Spleen (tissue), 11 donors: ENCODE results near the gene KCNJ14. TPM values are rescaled to one million over a fixed set of nuclear protein-coding genes. Genes with fewer than 3 reads are reported as not detected.

Experiments
- DNase-seq: peaks from one replicate; pipeline ENCODE4 v3.0.0-alpha.2; 2020
- H3K27ac ChIP-seq, 8 donors: fragments of 200-600 bp; sonication (generic) in 7 of 8; 1 replicate in 4 of 8; 2 replicates in 4 of 8; pipeline versions ENCODE4 v1.5.0 to v1.8.0; 2016 to 2021; ENCODE audit warnings: inconsistent platforms in 4 of 8, mild to moderate bottlenecking in 4 of 8, moderate library complexity in 1 of 8
- H3K27me3 ChIP-seq, 7 donors: fragments of 200-600 bp; sonication (generic) in 6 of 7; replicated peaks in 1 of 7; 1 replicate in 4 of 7; 2 replicates in 3 of 7; pipeline versions ENCODE4 v1.5.0 to v1.8.0; 2016 to 2021; ENCODE audit warnings: inconsistent platforms in 3 of 7, mild to moderate bottlenecking in 1 of 7
- H3K36me3 ChIP-seq, 6 donors: fragments of 200-600 bp; sonication (generic) in 5 of 6; 1 replicate in 4 of 6; 2 replicates in 2 of 6; pipeline versions ENCODE4 v1.5.0 to v1.8.0; 2016 to 2021; ENCODE audit warnings: inconsistent platforms in 2 of 6
- H3K4me1 ChIP-seq, 6 donors: fragments of 200-600 bp; sonication (generic) in 5 of 6; 1 replicate in 3 of 6; 2 replicates in 3 of 6; pipeline versions ENCODE4 v1.5.0 to v1.8.0; 2016 to 2021; ENCODE audit warnings: inconsistent platforms in 3 of 6
- H3K4me3 ChIP-seq, 8 donors: fragments of 200-600 bp; sonication (generic) in 7 of 8; 1 replicate in 4 of 8; 2 replicates in 4 of 8; pipeline versions ENCODE4 v1.5.0 to v1.8.0; 2016 to 2021; ENCODE audit warnings: inconsistent platforms in 4 of 8, mild to moderate bottlenecking in 4 of 8, moderate library complexity in 2 of 8
- H3K9me3 ChIP-seq, 8 donors: fragments of 200-600 bp; sonication (generic) in 7 of 8; 1 replicate in 4 of 8; 2 replicates in 4 of 8; pipeline versions ENCODE4 v1.5.0 to v1.8.0; 2016 to 2021; ENCODE audit warnings: inconsistent platforms in 4 of 8
- CTCF ChIP-seq, 11 experiments: fragments of 200-600 bp in 7 of 11; fragments of 450-650 bp in 4 of 11; sonication (generic) in 4 of 11; IDR thresholded peaks in 8 of 11; conservative IDR thresholded peaks in 3 of 11; 1 replicate in 7 of 11; 2 replicates in 4 of 11; pipeline versions ENCODE4 v1.4.0 to v1.8.0; 2016 to 2021; ENCODE audit warnings: antibody characterized with exemption in 11 of 11, inconsistent platforms in 4 of 11, mild to moderate bottlenecking in 1 of 11
- POLR2A ChIP-seq, 3 donors: fragments of 450-650 bp; IDR thresholded peaks; one replicate each; pipeline ENCODE4 v1.5.1; 2017; ENCODE audit warnings: antibody characterized with exemption in 3 of 3, mild to moderate bottlenecking in 1 of 3
- POLR2AphosphoS5 ChIP-seq, 3 donors: sonication (generic); formaldehyde crosslinking; IDR thresholded peaks; one replicate each; pipeline ENCODE4 v1.5.1; 2017; ENCODE audit warnings: antibody characterized with exemption in 3 of 3
- WGBS, 5 donors: extraction: QIAGEN DNeasy Blood & Tissue Kit in 3 of 5; methylation state at CpG; one replicate each; pipeline versions ENCODE4 v1.1.5 to v1.1.7; 2013 to 2018; 5-methylcytosine and 5-hydroxymethylcytosine counted together
- intact Hi-C: fragments of 100-400 bp; cut with DNase I; formaldehyde crosslinking; loops from one replicate; pipeline ENCODE4 v1.15.0; 2023; ENCODE audit warnings: low total_unique reads
- polyA plus RNA-seq, 3 donors: library from polyadenylated mRNA; stranded (reverse); fragments of 200-250 nt; gene quantifications; one replicate each; pipeline ENCODE4 v1.2.1, GENCODE V29; 2013
- total RNA-seq, 7 donors: library from RNA; depleted of rRNA in 3 of 7; stranded (reverse); fragments of >200 nt in 3 of 7; fragmentation: NEBNext Ultra II Directional in 4 of 7; extraction: Animal tissue kit (Norgen Biotek cat#: 25700) in 4 of 7; gene quantifications; one replicate each; pipeline versions ENCODE4 v1.1.0 to v1.2.1, GENCODE V29; 2016 to 2021
- donor health status: healthy with polysubstance abuse.
- donor health status: DM: no; HTN: no; CAD: no; lungs with moderate emphysema.
- donor health status: DM: no; HTN: no; CAD: no.
- donor health status: Bipolar disorder and iron deficiency.
- donor health status: healthy.
- donor health status: DM: no; HTN: no; CAD: no.
- donor health status: DM: yes; HTN: yes; CAD: no.

Gene KCNJ14
- total and polyA plus RNA-seq, 10 donors = 0.26 to 1.4 (median 0.74) TPM

GRCh38 chr19:48445256-48445605, 10.1 kb upstream of the KCNJ14 start:
- intact Hi-C loops = no loop called here
- Histone ChIP-seq H3K27ac (peak overlapping the region; percentile 69 to 95 (median 88)), H3K9me3 (no peaks in the 10 kb centered on the region), H3K4me1 (peaks cover 10 to 50% (median 33%) of the 10 kb centered on the region in 6 donors), H3K27me3 (peaks cover 0 to 48% (median 27%) of the 10 kb centered on the region in 7 donors), H3K36me3 (peaks cover under 1 to 42% (median 30%) of the 10 kb centered on the region in 6 donors), H3K4me3 (peak overlapping the region; percentile 82 to 100 (median 98))
- DNase-seq = no peak
- TF ChIP-seq POLR2AphosphoS5 (IDR thresholded peaks at IDR 0.05) (no peak), CTCF (IDR thresholded peaks at IDR 0.05 in 8 of 11, conservative IDR thresholded peaks at IDR 0.05 in 3 of 11) (peak in 9 of 11 experiments; percentile 15 to 59 (median 37))
- 8 to 16% (median 12%) methylated on average over 6 of the region's 6 CpGs for WGBS, 5 donors

GRCh38 chr19:48445606-48446481, 9.5 kb upstream of the KCNJ14 start, which contains the start of gene GRWD1:
GRWD1 (plus strand) TSS chr19:48445983; CDS start chr19:48446006, 23 bp downstream.
- intact Hi-C loops = no loop called here
- DNase-seq = peak; percentile 96
- Histone ChIP-seq H3K27me3 (peaks cover 0 to 42% (median 24%) of the 10 kb centered on the region in 7 donors), H3K36me3 (peaks cover 2 to 48% (median 36%) of the 10 kb centered on the region in 6 donors), H3K4me1 (peaks cover 10 to 50% (median 33%) of the 10 kb centered on the region in 6 donors), H3K27ac (peak within 1 kb of the TSS; percentile 69 to 95 (median 88)), H3K9me3 (no peaks in the 10 kb centered on the region), H3K4me3 (peak within 1 kb of the TSS; percentile 82 to 100 (median 98))
- TF ChIP-seq POLR2A (IDR thresholded peaks at IDR 0.05) (no peak), CTCF (IDR thresholded peaks at IDR 0.05 in 8 of 11, conservative IDR thresholded peaks at IDR 0.05 in 3 of 11) (peak in 5 of 11 experiments; percentile 1 to 46 (median 35)), POLR2AphosphoS5 (IDR thresholded peaks at IDR 0.05) (peak; percentile 92 to 95 (median 93))
- 0 to 2% (median 0%) methylated on average over 59 to 61 of the region's 61 CpGs for WGBS, 5 donors

- Histone ChIP-seq H3K4me3 (peak overlapping the region; percentile 82 to 100 (median 98)), H3K27me3 (peaks cover 0 to 34% (median 19%) of the 10 kb centered on the region in 7 donors), H3K27ac (peak overlapping the region in 4 of 8 donors; percentile 84 to 90 (median 88)), H3K9me3 (no peaks in the 10 kb centered on the region), H3K4me1 (peaks cover 10 to 50% (median 33%) of the 10 kb centered on the region in 6 donors), H3K36me3 (peaks cover 7 to 56% (median 44%) of the 10 kb centered on the region in 6 donors)
- no peak for DNase-seq
- no peak for TF ChIP-seq POLR2A (IDR thresholded peaks at IDR 0.05)
- no peak for TF ChIP-seq POLR2AphosphoS5 (IDR thresholded peaks at IDR 0.05)
- no peak for TF ChIP-seq CTCF (IDR thresholded peaks at IDR 0.05 in 8 of 11, conservative IDR thresholded peaks at IDR 0.05 in 3 of 11)
- intact Hi-C loops = no loop called here
- 77 to 89% (median 81%) methylated on average over 5 to 7 of the region's 7 CpGs for WGBS, 5 donors
Measured at GRCh38 chr19:48446579-48446978, 8.8 kb upstream of the KCNJ14 start.

GRCh38 chr19:48448563-48448962, 6.8 kb upstream of the KCNJ14 start:
- intact Hi-C loops = no loop called here
- TF ChIP-seq POLR2A (IDR thresholded peaks at IDR 0.05) (no peak), POLR2AphosphoS5 (IDR thresholded peaks at IDR 0.05) (no peak), CTCF (IDR thresholded peaks at IDR 0.05 in 8 of 11, conservative IDR thresholded peaks at IDR 0.05 in 3 of 11) (no peak)
- Histone ChIP-seq H3K4me3 (no peak overlapping the region), H3K9me3 (no peaks in the 10 kb centered on the region), H3K36me3 (peaks cover 8 to 71% (median 64%) of the 10 kb centered on the region in 6 donors), H3K27ac (no peak overlapping the region), H3K27me3 (peaks cover 0 to 14% (median 10%) of the 10 kb centered on the region in 7 donors), H3K4me1 (peaks cover 10 to 46% (median 33%) of the 10 kb centered on the region in 6 donors)
- 91 to 98% (median 96%) methylated on average over 4 of the region's 4 CpGs for WGBS, 5 donors
- DNase-seq = no peak
